Glutamatergic neuron (in vitro differentiated cells): Measurements from ENCODE around the gene ZNF500. TPM values are rescaled to one million over a fixed set of nuclear protein-coding genes. Genes with fewer than 3 reads are reported as not detected.

Experiments used
- DNase-seq: peaks from one replicate; pipeline ENCODE4 v3.0.0; 2022
- H3K27ac Mint-ChIP-seq: one replicate; pipeline ENCODE4 v1.8.0; 2020; ENCODE audit warnings: mild to moderate bottlenecking, mixed read lengths, inconsistent platforms; ENCODE audit not compliant: unreplicated experiment
- H3K27me3 Mint-ChIP-seq: one replicate; pipeline ENCODE4 v1.8.0; 2020; ENCODE audit warnings: mild to moderate bottlenecking, moderate library complexity, mixed read lengths, inconsistent platforms; ENCODE audit not compliant: unreplicated experiment
- H3K36me3 Mint-ChIP-seq: one replicate; pipeline ENCODE4 v1.8.0; 2020; ENCODE audit warnings: mild to moderate bottlenecking, mixed read lengths, inconsistent platforms; ENCODE audit not compliant: unreplicated experiment
- H3K4me1 Mint-ChIP-seq: one replicate; pipeline ENCODE4 v1.8.0; 2020; ENCODE audit warnings: mild to moderate bottlenecking, low read depth, mixed read lengths, inconsistent platforms; ENCODE audit not compliant: unreplicated experiment
- H3K4me3 Mint-ChIP-seq: one replicate; pipeline ENCODE4 v1.8.0; 2020; ENCODE audit warnings: mild to moderate bottlenecking, mixed read lengths, inconsistent platforms; ENCODE audit not compliant: unreplicated experiment
- H3K9me3 Mint-ChIP-seq: one replicate; pipeline ENCODE4 v1.8.0; 2020; ENCODE audit warnings: mild to moderate bottlenecking, moderate library complexity, mixed read lengths, inconsistent platforms; ENCODE audit not compliant: unreplicated experiment
- CTCF ChIP-seq: fragments of 200-600 bp; sonication (generic); IDR thresholded peaks from one replicate; pipeline ENCODE4 v1.5.0; 2021; ENCODE audit not compliant: partially characterized antibody, unreplicated experiment
- total RNA-seq: library from RNA; stranded (reverse); fragmentation: NEBNext Ultra II Directional; extraction: Animal tissue kit (Norgen Biotek cat#: 25700); gene quantifications from one replicate; pipeline ENCODE4 v1.2.1, GENCODE V29; 2021; ENCODE audit not compliant: unreplicated experiment

ZNF500 gene
- total RNA-seq, 1 donor from 2014 or later, result 19.8 TPM

DNA sequence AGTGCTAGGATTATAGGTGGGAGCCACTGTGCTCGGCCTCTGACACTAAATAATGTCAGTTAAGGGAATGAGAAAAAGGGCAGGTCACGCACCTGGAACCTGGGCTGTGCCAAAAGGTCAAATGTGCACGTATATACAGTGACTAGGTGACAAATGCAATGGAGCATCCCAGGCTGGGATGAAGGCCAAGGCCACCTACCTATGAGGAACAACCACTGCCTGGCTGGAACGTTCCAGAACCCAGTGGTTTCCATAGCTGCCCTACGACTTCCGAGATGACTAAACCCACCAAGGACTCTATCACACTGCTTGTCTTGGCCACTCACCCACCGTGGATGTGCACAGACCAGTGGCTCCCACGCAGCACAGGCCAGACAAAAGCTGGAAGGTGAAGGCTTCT lies 16.1 kb downstream of the ZNF500 start:
- peaks cover 4% of the 10 kb centered on the region for H3K9me3 Mint-ChIP-seq
- no peak for DNase-seq
- H3K36me3 Mint-ChIP-seq, result peaks cover 6% of the 10 kb centered on the region
- no peak overlapping the region for H3K27ac Mint-ChIP-seq
- H3K27me3 Mint-ChIP-seq, result peaks cover 2% of the 10 kb centered on the region
- no peak for TF ChIP-seq CTCF
- H3K4me3 Mint-ChIP-seq, result no peak overlapping the region
- peaks cover 18% of the 10 kb centered on the region for H3K4me1 Mint-ChIP-seq

DNA sequence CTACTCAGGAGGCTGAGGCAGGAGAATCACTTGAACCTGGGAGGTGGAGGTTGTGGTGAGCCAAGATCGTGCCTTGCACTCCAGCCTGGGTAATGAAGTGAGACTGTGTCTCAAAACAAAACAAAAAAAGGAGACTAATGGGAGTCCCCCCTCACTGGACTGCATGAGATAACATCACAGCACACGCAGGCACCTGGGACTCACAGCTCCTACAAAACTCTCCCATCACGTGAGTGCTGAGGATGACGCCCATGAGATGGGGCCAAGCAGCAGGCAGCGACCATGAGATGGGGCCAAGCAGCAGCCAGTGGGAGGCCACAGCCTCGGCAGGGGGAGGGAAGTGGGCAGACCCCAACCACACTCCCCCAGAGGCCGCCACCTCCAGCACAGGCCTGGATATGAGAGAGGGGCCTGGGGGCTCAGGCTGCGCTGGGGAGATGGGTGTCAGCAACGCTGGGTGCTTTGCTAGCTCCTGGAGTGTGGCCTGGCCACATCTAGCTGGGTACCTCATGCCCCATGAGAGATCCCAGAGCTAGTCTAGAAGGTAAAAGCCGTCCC lies 17.2 kb downstream of the ZNF500 start:
- Mint-ChIP-seq H3K4me3 (no peak overlapping the region), H3K27me3 (peaks cover 2% of the 10 kb centered on the region), H3K36me3 (no peaks in the 10 kb centered on the region), H3K27ac (no peak overlapping the region), H3K4me1 (peaks cover 19% of the 10 kb centered on the region), H3K9me3 (peaks cover 4% of the 10 kb centered on the region)
- no peak for TF ChIP-seq CTCF
- no peak for DNase-seq

DNA sequence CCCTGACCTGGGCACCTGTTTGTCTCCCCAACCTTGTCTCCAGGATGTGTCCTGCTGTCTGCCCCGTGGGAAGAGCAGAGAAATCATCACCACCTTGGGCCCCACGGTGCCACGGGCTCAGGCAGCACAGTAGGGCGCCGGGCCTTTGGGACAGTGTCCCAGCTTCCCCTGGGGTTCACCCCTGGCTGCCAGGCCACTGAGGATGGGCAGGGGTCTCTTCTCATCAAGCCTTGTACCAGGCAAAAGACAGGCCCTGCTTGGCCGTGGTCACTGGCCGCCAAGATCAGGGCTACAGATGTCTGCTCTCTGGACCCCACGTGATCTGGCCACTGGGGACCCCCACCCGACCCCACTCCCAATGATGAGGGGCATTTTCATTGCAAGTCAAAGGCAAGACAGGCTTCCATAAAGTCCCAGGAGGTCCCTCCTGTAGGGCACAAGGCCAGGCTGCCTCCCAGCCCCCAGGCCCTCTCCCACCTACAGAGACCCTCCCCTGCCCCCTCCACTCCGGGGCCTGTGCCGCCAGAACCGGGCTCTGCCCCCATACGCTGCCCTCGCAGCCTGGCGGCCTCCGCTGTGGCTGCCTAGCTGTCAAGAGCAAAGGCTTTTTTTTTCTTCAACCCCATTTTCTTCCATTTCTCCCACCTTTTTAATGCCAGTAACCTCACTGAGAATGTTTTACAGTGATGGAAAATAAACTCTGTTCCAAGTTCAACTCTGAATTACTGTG lies 18.1 kb downstream of the ZNF500 start:
- no peak for TF ChIP-seq CTCF
- no peak overlapping the region for H3K27ac Mint-ChIP-seq
- H3K9me3 Mint-ChIP-seq, result peaks cover 4% of the 10 kb centered on the region
- H3K36me3 Mint-ChIP-seq, result no peaks in the 10 kb centered on the region
- H3K27me3 Mint-ChIP-seq, result peaks cover 2% of the 10 kb centered on the region
- H3K4me1 Mint-ChIP-seq, result peaks cover 19% of the 10 kb centered on the region
- H3K4me3 Mint-ChIP-seq, result no peak overlapping the region
- DNase-seq, result no peak

- DNase-seq, result no peak
- peaks cover 22% of the 10 kb centered on the region for H3K4me1 Mint-ChIP-seq
- H3K27ac Mint-ChIP-seq, result no peak overlapping the region
- no peak for TF ChIP-seq CTCF
- H3K27me3 Mint-ChIP-seq, result peaks cover 2% of the 10 kb centered on the region
- no peaks in the 10 kb centered on the region for H3K36me3 Mint-ChIP-seq
- peaks cover 4% of the 10 kb centered on the region for H3K9me3 Mint-ChIP-seq
- H3K4me3 Mint-ChIP-seq, result peak overlapping the region; percentile 23
These were observed 18.9 kb downstream of the ZNF500 start for GRCh38 chr16:4747906-4748681.
